GM21529 (cell line): ENCODE measurements around the gene LGALS9C.
"Not testable (repeated sequence)": the region's sequence is repeated elsewhere in the genome, so short reads cannot be mapped to it uniquely, and the experiment has no call there.

ENCODE experiments used
- ATAC-seq: cut with Tn5 transposase; IDR thresholded peaks from one replicate; pipeline ENCODE4 v1.9.1; 2021; ENCODE audit not compliant: unreplicated experiment

Gene LGALS9C

DNA sequence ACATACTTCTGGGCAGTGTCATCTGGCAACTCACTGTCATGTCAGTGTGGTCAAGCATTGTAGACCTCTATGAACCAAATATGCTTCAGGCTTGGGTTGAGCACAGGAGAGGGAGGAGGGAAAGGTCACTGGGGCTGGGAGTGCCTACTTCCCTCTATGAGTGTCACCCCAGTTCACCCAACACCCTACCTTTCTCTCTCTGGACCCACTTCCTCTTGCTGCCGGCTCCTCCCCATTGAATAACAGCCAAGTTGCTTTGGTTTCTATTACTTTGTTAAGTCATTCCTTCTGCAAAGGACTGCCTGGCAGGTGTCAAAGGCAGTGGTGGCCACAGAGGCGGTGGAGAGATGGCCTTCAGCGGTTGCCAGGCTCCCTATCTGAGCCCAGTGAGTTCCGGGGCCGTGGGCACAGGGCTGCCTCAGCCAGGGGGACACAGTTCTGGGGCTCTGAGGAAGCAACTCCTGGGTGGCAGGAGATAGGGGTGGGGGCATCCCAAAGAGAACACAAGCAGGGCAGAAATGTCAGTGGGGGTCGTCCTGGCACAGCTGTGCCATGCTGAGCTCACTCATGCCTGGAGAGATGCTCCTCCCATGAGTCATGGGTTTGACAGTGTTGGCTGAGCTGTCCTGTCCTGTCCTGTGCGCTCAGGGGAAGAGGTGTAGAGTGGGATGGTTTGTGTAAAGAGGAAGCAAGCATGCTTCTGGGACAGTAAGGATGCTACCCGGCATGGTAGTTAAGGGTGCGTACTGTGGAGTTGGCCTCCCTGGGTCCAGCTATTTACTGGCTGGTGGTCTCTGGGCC lies at the start of gene LGALS9C:
LGALS9C (plus strand) TSS at position 282 of the 801 bp plus-strand sequence; CDS start at position 348, 66 bp downstream.
- peak; percentile 83 for ATAC-seq

DNA sequence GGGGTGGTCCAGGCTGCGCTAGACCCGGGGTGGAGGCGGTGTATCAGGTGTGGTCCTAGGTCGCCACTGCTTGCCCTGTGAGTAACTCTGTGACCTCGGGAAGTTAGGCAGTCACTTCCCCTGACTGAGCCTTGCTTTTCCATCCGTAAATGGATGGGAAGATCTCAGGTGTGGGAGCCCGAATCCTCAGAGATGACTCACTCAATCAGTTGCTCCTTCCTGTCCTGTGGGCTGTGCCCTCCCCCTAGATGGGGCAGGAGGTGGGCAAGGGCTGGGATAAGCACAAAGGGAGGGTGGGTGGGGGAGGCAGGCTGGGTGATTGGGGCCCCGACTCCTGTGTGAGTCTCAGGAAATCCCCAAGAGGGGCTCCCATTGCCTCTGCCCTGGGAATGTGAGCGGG lies 44.4 kb upstream of the LGALS9C start:
- not testable (repeated sequence) for ATAC-seq

GRCh38 chr17:18439465-18439870 lies 37.1 kb upstream of the LGALS9C start:
- not testable (repeated sequence) for ATAC-seq

DNA sequence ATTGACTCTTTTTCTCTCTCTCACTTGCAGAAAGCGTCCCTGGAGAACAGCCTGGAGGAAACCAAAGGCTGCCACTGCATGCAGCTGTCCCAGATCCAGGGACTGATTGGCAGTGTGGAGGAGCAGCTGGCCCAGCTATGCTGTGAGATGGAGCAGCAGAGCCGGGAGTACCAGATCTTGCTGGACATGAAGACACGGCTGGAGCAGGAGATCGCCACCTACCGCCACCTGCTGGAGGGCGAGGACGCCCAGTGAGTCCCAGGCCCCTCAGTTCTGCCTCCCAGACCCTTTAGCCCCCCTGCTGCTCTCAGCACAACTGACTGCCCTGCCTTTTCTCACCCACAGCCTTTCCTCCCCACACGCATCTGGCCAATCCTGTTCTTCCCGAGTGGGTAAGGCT lies 34.5 kb upstream of the LGALS9C start:
- ATAC-seq = not testable (repeated sequence)

GRCh38 chr17:18442532-18442931 lies 34.1 kb upstream of the LGALS9C start:
- not testable (repeated sequence) for ATAC-seq

DNA sequence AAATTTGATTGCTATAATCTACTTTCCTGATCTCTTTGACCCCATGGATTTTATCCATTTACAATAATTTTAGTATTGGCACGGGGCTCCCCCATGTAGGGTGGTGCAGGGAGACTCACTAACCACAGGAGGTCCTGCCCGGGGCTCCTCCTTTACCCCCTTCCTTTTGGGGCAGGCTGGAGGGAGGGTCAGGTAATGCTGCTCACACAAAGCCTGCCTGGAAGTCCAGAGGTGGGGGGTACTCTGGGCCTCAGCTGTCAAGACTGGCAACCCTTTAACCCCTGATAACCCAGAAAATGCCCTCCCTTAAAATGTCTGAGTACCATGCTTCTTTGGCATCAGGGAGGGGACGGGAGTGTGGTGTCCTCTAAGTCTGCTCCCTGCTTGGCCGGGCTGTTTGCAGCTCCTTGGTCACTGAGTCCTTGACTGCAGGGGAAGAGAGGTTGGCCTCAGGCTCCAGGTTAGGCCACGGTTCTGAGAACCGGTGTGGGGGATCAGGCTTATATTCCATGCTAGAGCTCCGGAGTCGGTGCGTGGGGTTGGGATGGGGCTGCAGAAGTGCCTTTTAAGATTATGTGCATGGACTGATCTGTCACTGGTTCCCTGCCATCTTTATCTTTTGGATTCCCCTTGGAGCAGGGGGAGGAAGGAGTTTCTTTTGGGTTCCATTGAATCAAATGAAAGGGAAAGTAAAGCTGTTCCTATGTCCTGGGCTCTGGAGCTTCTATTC lies 28.9 kb upstream of the LGALS9C start:
- ATAC-seq = not testable (repeated sequence)

- not testable (repeated sequence) for ATAC-seq
Measured at GRCh38 chr17:18448311-18448710, 28.3 kb upstream of the LGALS9C start.

DNA sequence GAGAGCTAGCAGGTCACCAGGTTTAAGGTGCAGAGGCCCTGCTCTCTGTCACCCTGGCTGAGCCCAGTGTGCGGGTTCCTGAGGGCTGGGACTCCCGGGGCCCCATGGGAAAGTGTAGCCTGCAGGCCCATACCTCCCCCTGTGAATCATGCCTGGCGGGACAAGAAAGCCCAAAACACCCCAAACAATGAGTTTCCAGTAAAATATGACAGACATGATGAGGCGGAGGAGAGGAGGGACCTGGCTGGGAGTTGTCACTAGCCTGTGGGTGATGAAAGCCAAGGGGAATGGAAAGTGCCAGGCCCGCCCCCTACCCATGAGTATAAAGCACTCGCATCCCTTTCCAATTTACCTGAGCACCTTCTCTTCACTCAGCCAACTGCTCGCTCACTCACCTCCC lies 26.8 kb upstream of the LGALS9C start:
- ATAC-seq = not testable (repeated sequence)

DNA sequence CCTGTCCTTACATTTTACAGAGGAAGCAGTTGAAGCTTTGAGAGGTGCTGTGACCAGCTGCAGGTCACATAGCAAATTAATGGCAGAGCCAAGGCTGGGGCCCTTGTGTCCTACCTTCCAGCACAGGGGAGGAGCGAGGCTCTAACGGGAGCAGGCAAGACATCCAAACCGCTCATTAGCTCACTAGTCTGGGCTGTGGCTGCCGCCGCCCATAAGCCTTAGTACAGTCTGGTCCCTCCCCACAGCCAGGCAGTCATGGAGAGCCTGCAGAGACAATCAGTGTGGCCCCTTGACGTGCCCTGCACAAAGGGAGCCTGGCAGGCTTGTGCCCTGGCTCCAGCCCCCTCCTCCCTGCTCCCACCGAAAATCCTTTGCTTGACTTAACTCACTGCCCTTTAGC lies 25.6 kb upstream of the LGALS9C start:
- ATAC-seq = not testable (repeated sequence)

DNA sequence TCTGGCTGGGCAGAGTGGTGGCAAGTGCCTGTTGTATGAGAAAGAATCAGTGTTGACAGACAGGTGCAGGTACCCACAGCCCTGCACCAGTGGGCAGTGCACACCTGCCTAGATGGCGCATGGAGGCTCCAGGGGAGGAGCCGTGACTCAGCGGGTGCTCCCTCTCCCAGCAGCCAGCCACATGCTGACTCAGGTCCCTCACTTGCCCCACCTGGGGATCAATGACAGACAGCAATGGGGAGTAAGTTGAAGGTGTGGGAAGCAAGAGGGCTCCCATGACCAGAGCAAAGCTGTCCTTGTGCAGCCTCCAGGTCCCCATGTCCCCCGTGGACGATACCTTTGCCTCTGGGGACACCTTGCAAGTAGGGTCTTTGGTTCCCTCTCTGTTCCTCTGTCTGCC lies 24.6 kb upstream of the LGALS9C start:
- ATAC-seq = not testable (repeated sequence)

DNA sequence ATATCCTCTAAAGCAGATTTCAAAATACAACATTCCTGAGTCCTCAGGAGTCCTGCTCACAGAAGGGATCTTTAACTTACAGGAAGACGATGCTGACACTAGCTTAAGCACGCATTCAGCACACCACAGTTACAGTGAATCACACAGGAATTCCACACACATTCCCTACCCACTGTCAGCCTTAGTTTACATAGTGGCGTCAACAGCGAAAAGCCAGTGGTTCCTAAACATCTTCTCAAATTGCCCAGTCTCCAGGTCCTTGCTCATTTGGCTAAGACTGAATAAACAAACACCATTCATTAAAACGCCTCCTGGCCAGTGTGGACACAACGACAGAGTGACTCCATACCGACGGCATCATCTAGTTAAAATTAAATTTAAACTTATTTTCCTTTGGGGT lies 17.6 kb upstream of the LGALS9C start:
- not testable (repeated sequence) for ATAC-seq

DNA sequence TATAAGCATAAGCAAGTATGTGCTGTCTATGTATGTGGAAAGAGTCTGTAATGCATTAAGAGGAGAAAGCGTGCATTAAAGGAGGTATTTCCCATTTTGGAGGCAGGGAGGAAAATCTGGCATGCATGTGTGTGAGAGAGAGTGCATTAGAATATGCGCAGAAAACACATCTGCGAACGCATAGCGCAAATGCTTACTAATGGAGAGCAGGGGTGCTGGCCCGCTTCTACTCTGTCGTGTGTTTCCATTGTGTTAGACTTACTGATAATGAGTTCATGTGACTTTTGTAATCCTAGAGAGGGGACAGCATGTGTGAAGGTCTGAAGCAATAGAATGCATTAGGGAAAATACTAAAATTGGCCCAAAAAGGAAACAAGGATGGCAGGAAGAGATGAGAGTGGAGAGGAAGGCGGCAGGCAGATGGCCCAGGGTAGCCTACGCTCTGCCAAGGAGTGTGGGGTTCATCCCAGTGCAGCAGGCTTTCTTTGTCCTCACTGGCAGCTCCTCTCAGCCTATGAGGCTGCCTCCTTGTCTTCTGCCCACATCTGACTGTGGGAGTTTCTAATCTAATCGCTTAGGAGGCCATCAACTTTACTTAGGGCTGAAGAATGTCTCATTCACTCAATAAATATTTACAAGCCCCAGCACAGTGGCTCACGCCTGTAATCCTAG lies 12.6 kb upstream of the LGALS9C start:
- not testable (repeated sequence) for ATAC-seq

GRCh38 chr17:18466250-18466983 lies 10.2 kb upstream of the LGALS9C start:
- not testable (repeated sequence) for ATAC-seq

- not testable (repeated sequence) for ATAC-seq
Measured at GRCh38 chr17:18467001-18467400, 9.6 kb upstream of the LGALS9C start.

GRCh38 chr17:18468472-18469171 lies 8.0 kb upstream of the LGALS9C start:
- ATAC-seq = not testable (repeated sequence)

GRCh38 chr17:18469837-18470236 lies 6.8 kb upstream of the LGALS9C start:
- ATAC-seq = not testable (repeated sequence)

- not testable (repeated sequence) for ATAC-seq
Measured at GRCh38 chr17:18470345-18470930, 6.2 kb upstream of the LGALS9C start.

GRCh38 chr17:18473967-18474366 lies 2.6 kb upstream of the LGALS9C start:
- not testable (repeated sequence) for ATAC-seq

- ATAC-seq = not testable (repeated sequence)
Measured at GRCh38 chr17:18474754-18475153, 1.8 kb upstream of the LGALS9C start.

- not testable (repeated sequence) for ATAC-seq
Measured at GRCh38 chr17:18477367-18477766, 778 bp downstream of the LGALS9C start.
